Esophagus muscularis mucosa (tissue), 3 donors: ENCODE data around the gene CPSF4.

Source experiments
- CTCF ChIP-seq, 3 experiments: fragments of 200-600 bp in 2 of 3; fragments of 450-650 bp in 1 of 3; sonication (generic) in 2 of 3; IDR thresholded peaks; one replicate each; pipeline ENCODE4 v1.5.1; 2017 to 2019; ENCODE audit warnings: antibody characterized with exemption in 3 of 3, mild to moderate bottlenecking in 2 of 3, moderate library complexity in 1 of 3
- POLR2A ChIP-seq: fragments of 450-650 bp; IDR thresholded peaks from one replicate; pipeline ENCODE4 v1.6.1; 2017; ENCODE audit warnings: antibody characterized with exemption, moderate library complexity, mild to moderate bottlenecking, low read depth

GRCh38 chr7:99419323-99420021 is 19.3 kb upstream of the CPSF4 start:
- TF ChIP-seq CTCF (IDR thresholded peaks at IDR 0.05) (no peak), POLR2A (no peak)
